Measurements from ENCODE around the gene CDCA5.

DNA sequence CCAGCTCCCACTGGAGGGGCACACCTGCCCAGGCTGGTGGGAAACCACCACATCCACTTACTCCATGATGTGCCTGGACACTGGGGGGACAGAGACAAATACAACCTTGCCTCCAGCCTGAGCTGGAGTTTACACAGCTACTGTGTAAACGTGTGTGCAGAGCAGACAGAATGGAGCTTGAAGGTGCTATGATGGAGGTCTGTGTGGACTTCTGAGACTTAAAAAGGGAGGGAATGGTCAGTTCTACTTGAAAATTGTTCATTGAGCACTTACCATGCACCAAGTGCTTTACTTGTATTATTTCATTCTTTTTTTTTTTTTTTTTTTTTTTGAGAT lies 11.2 kb downstream of the CDCA5 start:
- TF ChIP-seq JUND (IDR thresholded peaks at IDR 0.05) (no peak), EZH2 (IDR thresholded peaks at IDR 0.05) (no peak), POLR2A (IDR thresholded peaks at IDR 0.05; ENCODE audit: borderline replicate concordance, extremely low read depth, insufficient read depth, insufficient read length) (no peak), EGR1 (IDR thresholded peaks at IDR 0.05; ENCODE audit: low read depth) (no peak), CEBPB (IDR thresholded peaks at IDR 0.05; ENCODE audit: low read depth) (no peak), SP1 (IDR thresholded peaks at IDR 0.05; ENCODE audit: low read depth) (no peak), YY1 (IDR thresholded peaks at IDR 0.05; ENCODE audit: extremely low read depth, insufficient replicate concordance, low read depth, low read length) (no peak), EZH2phosphoT487 (IDR thresholded peaks at IDR 0.05; ENCODE audit: borderline replicate concordance) (no peak), CBX3 (IDR thresholded peaks at IDR 0.05; ENCODE audit: low read depth) (no peak), RAD21 (IDR thresholded peaks at IDR 0.05; ENCODE audit: low read depth) (no peak)
- TF ChIP-seq, protein P1, sequence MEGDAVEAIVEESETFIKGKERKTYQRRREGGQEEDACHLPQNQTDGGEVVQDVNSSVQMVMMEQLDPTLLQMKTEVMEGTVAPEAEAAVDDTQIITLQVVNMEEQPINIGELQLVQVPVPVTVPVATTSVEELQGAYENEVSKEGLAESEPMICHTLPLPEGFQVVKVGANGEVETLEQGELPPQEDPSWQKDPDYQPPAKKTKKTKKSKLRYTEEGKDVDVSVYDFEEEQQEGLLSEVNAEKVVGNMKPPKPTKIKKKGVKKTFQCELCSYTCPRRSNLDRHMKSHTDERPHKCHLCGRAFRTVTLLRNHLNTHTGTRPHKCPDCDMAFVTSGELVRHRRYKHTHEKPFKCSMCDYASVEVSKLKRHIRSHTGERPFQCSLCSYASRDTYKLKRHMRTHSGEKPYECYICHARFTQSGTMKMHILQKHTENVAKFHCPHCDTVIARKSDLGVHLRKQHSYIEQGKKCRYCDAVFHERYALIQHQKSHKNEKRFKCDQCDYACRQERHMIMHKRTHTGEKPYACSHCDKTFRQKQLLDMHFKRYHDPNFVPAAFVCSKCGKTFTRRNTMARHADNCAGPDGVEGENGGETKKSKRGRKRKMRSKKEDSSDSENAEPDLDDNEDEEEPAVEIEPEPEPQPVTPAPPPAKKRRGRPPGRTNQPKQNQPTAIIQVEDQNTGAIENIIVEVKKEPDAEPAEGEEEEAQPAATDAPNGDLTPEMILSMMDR (IDR thresholded peaks at IDR 0.05 in 2 of 3, conservative IDR thresholded peaks at IDR 0.05 in 1 of 3; ENCODE audit: borderline replicate concordance in 1 of 3, insufficient read depth in 1 of 3, low read depth in 2 of 3, low read length in 2 of 3): no peak
- TF ChIP-seq, protein P2, sequence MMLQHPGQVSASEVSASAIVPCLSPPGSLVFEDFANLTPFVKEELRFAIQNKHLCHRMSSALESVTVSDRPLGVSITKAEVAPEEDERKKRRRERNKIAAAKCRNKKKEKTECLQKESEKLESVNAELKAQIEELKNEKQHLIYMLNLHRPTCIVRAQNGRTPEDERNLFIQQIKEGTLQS (IDR thresholded peaks at IDR 0.05): no peak
- TF ChIP-seq, protein P3, sequence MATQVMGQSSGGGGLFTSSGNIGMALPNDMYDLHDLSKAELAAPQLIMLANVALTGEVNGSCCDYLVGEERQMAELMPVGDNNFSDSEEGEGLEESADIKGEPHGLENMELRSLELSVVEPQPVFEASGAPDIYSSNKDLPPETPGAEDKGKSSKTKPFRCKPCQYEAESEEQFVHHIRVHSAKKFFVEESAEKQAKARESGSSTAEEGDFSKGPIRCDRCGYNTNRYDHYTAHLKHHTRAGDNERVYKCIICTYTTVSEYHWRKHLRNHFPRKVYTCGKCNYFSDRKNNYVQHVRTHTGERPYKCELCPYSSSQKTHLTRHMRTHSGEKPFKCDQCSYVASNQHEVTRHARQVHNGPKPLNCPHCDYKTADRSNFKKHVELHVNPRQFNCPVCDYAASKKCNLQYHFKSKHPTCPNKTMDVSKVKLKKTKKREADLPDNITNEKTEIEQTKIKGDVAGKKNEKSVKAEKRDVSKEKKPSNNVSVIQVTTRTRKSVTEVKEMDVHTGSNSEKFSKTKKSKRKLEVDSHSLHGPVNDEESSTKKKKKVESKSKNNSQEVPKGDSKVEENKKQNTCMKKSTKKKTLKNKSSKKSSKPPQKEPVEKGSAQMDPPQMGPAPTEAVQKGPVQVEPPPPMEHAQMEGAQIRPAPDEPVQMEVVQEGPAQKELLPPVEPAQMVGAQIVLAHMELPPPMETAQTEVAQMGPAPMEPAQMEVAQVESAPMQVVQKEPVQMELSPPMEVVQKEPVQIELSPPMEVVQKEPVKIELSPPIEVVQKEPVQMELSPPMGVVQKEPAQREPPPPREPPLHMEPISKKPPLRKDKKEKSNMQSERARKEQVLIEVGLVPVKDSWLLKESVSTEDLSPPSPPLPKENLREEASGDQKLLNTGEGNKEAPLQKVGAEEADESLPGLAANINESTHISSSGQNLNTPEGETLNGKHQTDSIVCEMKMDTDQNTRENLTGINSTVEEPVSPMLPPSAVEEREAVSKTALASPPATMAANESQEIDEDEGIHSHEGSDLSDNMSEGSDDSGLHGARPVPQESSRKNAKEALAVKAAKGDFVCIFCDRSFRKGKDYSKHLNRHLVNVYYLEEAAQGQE (IDR thresholded peaks at IDR 0.05; ENCODE audit: low read depth): no peak
